Stimulated activated CD8-positive, alpha-beta memory T cell treated with anti-CD3 and anti-CD28 coated beads, Interleukin-7, amount 100 ng/mL, for 4 hours (primary cell): ENCODE measurements around the gene IQGAP3.
"Not testable (repeated sequence)": the region's sequence is repeated elsewhere in the genome, so short reads cannot be mapped to it uniquely, and the experiment has no call there.

Source experiments
- DNase-seq, 2 donors: peaks; one replicate each; pipeline ENCODE4 v3.0.0-alpha.2; 2020; ENCODE audit warnings: low read depth in 2 of 2

Gene IQGAP3

GRCh38 chr1:156595016-156595415 is 22.7 kb upstream of the IQGAP3 start:
- no peak for DNase-seq

DNA sequence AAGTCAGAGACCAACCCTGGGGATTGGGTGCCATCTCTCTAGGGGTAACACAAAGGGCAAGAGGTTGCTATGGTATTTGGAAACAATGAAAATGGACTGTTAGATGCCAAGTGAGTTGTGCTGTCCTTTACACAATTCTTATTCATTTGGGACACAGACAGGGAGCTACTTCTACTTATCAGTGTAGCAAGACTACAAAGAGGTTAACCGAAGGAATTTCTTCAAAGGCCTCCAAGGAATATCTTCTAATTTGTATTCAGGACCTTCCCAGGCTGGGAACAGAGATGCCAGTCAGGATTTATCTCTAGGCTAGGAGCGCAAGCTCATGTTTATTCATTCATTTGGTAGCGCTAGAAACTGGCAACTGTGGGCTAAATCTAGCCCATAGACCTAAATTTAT is 21.8 kb upstream of the IQGAP3 start:
- no peak for DNase-seq

GRCh38 chr1:156593661-156593989 is 21.3 kb upstream of the IQGAP3 start:
- DNase-seq, result no peak

- DNase-seq, result no peak
These were observed 20.7 kb upstream of the IQGAP3 start for GRCh38 chr1:156592910-156593660.

- no peak for DNase-seq
These were observed 20.0 kb upstream of the IQGAP3 start for GRCh38 chr1:156592158-156592909.

DNA sequence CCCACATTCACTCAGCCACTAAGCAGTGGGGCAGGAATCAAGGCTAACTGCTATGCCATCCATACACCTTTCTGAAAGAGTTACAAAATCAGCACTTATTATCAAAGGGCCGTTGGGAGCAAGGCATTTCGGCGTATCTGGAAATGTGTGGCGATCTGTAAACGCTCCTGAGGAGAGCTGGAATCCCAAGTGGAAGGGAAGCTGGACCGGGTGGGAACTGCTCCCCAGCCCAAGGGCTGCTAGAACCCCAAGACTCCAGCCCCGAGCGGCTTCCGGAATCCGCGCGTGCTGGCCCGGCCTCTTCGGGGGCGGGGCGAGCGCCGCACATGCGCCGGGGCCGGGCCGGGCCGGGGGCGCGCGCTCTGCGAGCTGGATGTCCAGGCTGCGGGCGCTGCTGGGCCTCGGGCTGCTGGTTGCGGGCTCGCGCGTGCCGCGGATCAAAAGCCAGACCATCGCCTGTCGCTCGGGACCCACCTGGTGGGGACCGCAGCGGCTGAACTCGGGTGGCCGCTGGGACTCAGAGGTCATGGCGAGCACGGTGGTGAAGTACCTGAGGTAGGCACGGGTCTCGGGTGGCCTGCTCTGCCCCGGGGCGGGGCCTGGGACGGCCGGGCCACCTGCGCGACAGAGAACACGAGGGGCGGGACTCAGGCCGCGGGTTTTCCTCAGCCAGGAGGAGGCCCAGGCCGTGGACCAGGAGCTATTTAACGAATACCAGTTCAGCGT is 19.2 kb upstream of the IQGAP3 start, which contains the start of gene NAXE:
TSS of gene NAXE (plus strand) at position 345 of the 726 bp plus-strand sequence. CDS start at position 374, 29 bp downstream.
- peak in 1 of 2 donors; percentile 62 for DNase-seq

GRCh38 chr1:156591181-156591431 is 18.7 kb upstream of the IQGAP3 start:
- DNase-seq, result no peak

DNA sequence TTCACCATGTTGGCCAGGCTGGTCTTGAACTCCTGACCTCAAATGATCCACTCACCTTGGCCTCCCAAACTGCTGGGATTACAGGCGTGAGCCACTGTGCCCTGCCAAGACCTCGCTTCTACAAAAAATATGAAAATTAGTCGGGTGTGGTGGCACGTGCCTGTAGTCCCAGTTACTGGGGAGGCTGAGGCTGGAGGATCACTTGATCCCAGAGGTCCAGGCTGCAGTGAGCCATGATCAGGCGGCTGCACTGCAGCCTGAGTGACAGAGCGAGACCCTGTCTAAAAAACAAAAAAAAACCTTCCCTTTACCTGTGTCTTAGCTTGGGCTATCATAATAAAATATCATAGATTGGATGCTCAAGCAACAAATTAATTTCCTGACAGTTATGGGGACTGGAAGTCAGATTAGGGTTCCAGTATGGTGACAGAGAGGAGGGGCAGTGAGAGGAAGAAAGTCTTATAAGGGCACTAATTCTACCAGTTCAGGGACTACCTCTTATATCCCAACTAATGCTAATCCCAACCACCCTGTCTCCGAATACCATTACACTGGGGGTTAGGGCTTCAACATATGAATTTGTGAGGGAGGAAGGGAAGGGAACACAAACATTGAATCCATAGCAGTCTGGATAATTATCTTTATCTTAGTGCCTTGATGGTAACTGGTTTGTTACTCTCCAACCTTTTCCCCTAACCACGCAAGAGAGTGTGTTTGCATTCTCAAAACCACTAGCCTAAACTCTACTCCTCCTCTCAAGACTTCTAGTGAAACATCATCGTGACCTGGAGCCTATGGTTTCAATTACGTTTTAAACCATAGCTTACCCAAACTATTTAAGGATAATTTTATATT is 18.2 kb upstream of the IQGAP3 start:
- DNase-seq, result no peak

GRCh38 chr1:156589546-156589945 is 17.2 kb upstream of the IQGAP3 start:
- no peak for DNase-seq

- DNase-seq, result not testable (repeated sequence)
These were observed 15.6 kb upstream of the IQGAP3 start for GRCh38 chr1:156587927-156588326.

GRCh38 chr1:156586892-156587477 is 14.6 kb upstream of the IQGAP3 start:
- DNase-seq, result no peak

GRCh38 chr1:156586323-156586722 is 14.0 kb upstream of the IQGAP3 start:
- no peak for DNase-seq

DNA sequence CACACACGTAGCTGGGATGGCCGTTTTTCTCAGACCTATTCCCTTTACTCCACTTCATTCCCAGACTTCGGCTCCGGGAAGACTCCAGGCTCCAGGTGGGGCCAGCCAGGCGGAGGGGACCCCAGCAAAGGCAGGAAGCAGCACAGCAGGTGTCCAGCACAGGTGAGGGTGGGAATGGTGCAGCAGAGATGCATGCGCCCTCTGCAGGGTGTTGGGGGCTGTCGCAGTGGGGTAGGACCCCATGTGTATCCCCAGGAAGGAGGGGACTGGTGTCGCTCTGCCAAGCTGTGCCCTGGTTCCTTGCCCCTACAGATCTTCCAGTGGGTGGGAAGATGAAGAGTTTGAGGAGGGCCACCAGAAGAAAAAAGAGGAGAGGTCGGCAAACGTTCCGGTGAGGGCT is 12.4 kb upstream of the IQGAP3 start:
- DNase-seq, result no peak

DNA sequence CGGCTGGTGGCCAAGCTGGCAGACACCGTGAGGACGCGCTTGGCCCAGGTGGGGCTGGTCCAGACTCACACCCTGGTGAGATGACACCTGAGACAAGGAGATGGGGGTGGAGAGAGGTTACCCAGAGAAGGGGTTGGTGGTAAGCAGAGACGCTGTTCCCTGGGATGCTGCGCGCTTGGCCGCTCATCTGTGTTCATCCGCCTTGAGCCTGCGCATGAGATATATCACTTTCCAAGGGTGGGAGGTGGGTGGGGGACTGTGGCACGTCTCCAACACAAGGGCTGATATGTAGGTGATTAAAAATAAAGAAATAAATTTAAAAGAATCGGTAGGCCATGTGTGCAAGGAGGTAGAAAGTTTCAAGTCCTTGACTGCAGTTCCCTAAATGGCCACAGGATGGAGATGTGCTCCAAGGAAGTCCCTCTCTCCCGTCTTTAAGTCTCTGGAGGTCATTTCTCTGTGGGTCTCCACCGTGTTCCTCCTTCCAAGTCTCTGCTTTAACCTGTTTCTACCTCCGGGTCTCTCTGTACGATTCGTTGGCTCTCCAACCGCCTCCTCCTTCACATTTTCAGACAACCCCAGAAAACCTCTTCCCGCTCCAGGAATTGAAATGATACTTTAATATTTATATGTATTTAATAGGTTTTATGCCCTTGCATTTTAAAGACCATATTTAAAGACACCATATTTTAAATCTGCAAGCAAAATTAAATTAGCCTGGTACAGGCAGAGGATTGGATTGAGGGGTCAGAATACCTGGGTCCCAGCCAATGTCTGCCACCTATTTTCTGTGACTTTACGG is 11.7 kb upstream of the IQGAP3 start:
- DNase-seq, result peak; percentile 47 to 64

DNA sequence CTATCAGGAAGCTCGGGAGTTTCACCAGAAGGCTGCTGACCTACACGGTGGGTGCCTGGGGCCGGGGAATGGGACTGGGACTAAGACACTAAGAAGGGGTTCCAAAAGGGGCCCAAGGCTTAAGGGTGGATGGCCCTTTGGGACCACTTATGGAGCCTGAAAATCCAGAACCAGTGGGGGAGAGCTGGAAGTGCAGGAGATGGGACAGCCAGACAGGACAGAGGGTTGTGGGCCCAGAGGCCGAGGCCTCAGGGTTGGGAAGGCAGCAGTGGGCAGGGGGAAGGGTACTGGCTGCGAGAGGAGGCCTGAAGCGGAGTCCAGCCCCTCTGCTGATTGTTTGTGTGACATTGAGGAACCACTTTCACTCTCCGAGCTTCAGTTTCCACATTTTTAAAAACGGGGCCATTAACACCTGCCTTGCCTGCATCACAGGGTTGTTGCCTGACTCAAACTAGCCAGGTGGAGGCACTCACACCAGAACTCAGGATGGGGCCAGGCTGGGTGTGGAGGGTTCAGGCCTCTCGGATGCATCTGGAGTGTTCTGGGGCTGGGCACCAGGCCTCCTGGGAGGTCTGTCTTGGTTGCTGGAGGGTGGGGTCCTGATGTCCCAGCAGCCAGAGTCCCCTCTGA is 10.1 kb upstream of the IQGAP3 start:
- no peak for DNase-seq

DNA sequence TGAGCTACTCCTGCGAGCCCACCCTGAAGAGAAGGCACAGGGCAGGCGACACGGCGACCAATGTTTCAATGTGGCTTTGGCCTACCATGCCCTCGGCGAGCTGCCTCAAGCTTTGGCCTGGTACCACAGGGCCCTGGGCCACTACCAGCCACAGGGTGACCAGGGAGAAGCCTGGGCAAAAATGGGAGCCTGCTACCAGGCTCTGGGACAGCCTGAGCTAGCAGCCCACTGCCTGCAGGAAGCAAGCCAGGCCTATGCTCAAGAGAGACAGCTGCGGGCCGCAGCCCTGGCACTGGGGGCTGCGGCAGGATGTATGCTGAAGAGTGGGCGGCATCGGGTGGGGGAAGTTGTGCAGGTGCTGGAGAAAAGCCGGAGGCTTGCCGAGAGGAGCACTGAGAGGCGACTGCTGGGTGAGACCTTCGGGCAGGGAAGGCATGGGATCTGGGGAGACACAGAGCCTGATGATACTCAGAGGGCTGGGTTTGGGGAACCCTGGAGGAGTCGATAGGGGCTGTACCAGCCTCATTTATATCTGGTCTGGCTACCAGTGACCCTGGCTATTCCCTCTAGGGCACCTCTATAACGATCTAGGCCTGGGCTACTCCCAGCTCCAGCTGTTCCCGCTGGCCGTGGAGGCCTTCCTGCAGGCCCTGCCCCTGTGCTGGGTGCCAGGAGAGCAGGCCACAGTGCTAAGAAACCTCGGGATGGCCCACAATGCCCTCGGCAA is 9.5 kb upstream of the IQGAP3 start:
- peak in 1 of 2 donors; percentile 57 for DNase-seq

DNA sequence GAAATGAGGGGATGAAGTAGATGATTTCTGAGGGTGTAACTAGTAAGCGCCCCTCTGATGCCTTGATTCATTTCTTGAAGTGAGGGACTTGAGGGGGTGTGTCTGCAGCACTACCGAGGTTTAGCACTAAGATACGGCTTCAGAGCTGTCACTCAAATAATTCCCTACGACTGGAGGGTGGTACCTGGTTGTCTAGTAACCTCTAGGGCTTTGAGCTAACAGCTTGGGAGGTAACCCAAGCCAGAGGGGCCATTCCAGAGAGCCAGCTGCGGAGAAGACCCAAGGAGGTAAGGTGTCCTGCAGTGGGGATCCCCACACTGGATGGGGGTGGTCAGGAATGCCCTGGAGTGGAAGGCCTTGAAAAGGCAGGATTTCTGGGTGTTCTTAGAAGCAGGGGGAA is 7.1 kb upstream of the IQGAP3 start, which contains the start of gene TTC24:
TSS of gene TTC24 (plus strand) at position 252 of the 400 bp plus-strand sequence. CDS start 1,642 bp downstream, outside the sequence.
- no peak for DNase-seq

GRCh38 chr1:156578055-156578454 is 5.7 kb upstream of the IQGAP3 start:
- DNase-seq, result no peak

DNA sequence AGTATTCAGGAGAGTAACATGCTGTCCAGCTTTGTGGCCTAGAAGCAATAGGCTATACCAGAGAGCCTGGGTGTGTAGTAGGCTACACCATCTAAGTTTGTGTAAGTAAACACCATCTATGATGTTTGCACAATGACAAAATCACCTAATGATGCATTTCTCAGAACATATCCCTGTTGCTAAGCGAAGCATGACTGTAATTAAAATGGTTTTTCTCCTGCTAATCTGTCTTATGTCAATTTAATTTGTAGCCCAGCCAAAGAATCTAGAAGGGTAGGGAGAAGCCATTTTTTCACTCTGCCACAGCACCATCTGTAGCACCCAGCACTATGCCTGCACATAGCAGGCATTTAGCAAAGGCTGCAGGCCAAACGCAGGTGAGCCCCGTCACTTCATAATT is 5.2 kb upstream of the IQGAP3 start:
- no peak for DNase-seq
